Stimulated activated CD4-positive, alpha-beta T cell treated with anti-CD3 and anti-CD28 coated beads, Interleukin-1b, Interleukin-23, amount 100 ng/mL, for 48 hours (primary cell): Measurements from ENCODE around the gene KLRC1.
"Not testable (repeated sequence)": the region's sequence is repeated elsewhere in the genome, so short reads cannot be mapped to it uniquely, and the experiment has no call there.

Experiments used
- DNase-seq: peaks from one replicate; pipeline ENCODE4 v3.0.0-alpha.2; 2020

The KLRC1 gene

GRCh38 chr12:10409392-10409791, 43.8 kb downstream of the KLRC1 start, which contains the start of gene KLRC4:
Gene KLRC4, minus strand, starts transcription at chr12:10409757. Its CDS starts 182 bp downstream, at chr12:10409575.
- DNase-seq: no peak

DNA sequence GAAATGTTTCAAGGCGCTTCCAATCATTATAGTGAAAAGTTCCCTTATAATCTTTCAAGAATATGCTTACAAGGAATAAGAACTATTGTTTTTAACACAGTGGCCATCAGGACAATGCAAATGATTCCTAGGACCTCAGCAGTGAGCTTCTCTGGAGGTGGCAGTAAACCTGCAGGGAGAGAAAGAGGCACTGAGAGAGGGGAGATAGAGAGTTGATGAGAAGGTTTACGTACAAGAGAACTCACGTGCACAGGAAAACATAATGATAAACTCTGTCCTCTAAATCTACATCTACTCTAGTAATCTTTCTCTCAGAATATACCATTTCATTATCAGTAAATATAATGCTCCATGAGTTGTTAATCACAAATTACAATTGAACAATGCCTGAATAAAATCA, 44.3 kb downstream of the KLRC1 start:
- DNase-seq: no peak

DNA sequence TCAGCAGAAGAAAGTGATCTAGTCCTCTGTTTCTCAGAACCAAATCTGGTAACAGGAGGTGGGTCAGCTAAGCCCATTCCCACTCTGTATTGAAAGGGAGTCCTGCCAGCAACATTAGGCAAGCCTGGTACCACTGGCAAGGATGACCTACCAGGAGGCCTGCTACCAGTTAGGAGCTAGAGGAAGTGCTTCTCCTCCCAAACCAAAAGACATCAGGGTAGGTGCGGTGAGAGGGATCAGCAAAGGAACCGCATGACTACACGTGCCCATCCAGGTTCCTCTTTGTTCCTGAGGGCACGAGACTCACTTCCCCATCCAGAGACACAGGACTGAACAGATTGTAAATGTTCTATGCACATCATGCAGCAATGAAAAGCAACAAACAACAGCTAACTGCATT, 46.5 kb downstream of the KLRC1 start:
- DNase-seq: no peak

- DNase-seq: no peak
Measured at GRCh38 chr12:10405294-10405693, 47.9 kb downstream of the KLRC1 start.

- no peak for DNase-seq
Measured at GRCh38 chr12:10404798-10405197, 48.4 kb downstream of the KLRC1 start.

DNA sequence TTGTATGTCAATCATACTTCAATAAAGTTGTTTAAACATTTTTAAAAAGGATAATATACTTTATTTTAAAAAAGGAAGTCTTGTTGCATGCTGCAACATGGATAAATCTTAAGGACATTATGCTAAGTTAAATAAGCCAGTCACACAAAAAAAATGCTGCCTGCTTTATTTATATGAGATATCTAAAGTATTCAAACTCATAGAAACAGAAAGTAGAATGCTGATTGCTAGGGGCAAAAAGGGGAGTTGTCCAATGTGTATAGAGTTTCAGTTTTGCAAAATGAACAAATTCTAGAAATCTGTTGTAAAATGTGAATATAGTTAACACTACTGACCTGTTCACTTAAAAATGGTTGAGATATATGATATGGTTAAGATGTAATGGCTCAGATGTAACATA, 52.3 kb downstream of the KLRC1 start:
- DNase-seq: no peak

- no peak for DNase-seq
Measured at GRCh38 chr12:10398168-10398567, 55.0 kb downstream of the KLRC1 start.

GRCh38 chr12:10397296-10397695, 55.9 kb downstream of the KLRC1 start:
- no peak for DNase-seq

- DNase-seq: not testable (repeated sequence)
Measured at GRCh38 chr12:10396176-10396575, 57.0 kb downstream of the KLRC1 start.
